T-helper 1 cell treated with Interleukin-12 subunit alpha and Interleukin-12 subunit beta and Interleukin-4 antibody, amounts not matched to agents 30 μg/mL and 1 μg/mL, for 36 hours (primary cell): ENCODE data around the gene CCDC157.

Experiments used
- H3K27ac Mint-ChIP-seq: one replicate; pipeline ENCODE4 v1.8.0; 2021; ENCODE audit warnings: mild to moderate bottlenecking, mixed read lengths
- H3K27me3 Mint-ChIP-seq: one replicate; pipeline ENCODE4 v1.8.0; 2021; ENCODE audit warnings: low read depth, mixed read lengths
- H3K36me3 Mint-ChIP-seq: one replicate; pipeline ENCODE4 v1.8.0; 2021; ENCODE audit warnings: low read depth, mixed read lengths
- H3K4me1 Mint-ChIP-seq: one replicate; pipeline ENCODE4 v1.8.0; 2021; ENCODE audit warnings: low read depth, mixed read lengths
- H3K4me3 Mint-ChIP-seq: one replicate; pipeline ENCODE4 v1.8.0; 2021; ENCODE audit warnings: mild to moderate bottlenecking, moderate library complexity, mixed read lengths
- H3K9me3 Mint-ChIP-seq: one replicate; pipeline ENCODE4 v1.8.0; 2021; ENCODE audit warnings: mixed read lengths

CCDC157 gene

DNA sequence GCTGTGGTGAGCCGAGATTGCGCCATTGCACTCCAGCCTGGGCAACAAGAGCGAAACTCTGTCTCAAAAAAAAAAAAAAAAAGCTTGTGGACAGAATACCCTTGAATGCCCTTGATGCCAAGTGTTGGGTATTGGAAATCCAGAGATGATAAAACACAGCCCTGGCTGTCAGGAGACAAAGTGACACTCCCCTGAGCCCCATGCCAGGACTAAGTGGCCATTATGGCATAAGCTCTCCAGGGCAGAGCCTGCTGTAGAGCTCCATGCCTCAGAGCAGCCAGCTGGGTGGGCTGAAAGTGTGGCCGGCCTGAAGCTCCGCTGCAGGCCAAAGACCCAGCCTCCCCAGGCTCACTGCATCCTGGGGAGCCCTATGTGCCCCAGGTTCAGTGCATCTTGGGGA is 25.5 kb downstream of the CCDC157 start:
- peaks cover 5% of the 10 kb centered on the region for H3K4me1 Mint-ChIP-seq
- no peaks in the 10 kb centered on the region for H3K9me3 Mint-ChIP-seq
- H3K27ac Mint-ChIP-seq = no peak overlapping the region
- peaks cover 3% of the 10 kb centered on the region for H3K36me3 Mint-ChIP-seq
- no peak overlapping the region for H3K4me3 Mint-ChIP-seq
- no peaks in the 10 kb centered on the region for H3K27me3 Mint-ChIP-seq

DNA sequence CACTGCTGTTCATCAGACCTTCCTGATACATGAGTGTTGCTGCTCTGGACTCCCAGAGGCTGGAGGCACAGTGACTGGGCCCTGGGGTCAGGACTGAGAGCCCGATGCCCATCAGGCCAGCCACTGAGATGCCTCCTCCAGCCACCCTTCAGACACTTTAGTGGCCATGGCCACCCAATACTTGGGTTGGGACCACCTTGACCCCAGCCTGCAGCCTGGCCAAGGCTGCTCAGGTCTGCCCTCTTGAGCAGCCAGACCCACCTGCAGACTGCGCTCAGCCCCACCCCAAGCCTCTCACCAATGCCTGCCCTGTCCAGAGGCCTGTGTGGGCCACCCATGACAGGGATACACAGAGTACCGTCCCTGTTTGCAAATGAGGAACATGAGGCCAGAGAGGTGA is 26.3 kb downstream of the CCDC157 start:
- Mint-ChIP-seq H3K4me3 (no peak overlapping the region), H3K36me3 (peaks cover under 1% of the 10 kb centered on the region), H3K27me3 (no peaks in the 10 kb centered on the region), H3K27ac (no peak overlapping the region), H3K9me3 (no peaks in the 10 kb centered on the region), H3K4me1 (peaks cover 6% of the 10 kb centered on the region)

DNA sequence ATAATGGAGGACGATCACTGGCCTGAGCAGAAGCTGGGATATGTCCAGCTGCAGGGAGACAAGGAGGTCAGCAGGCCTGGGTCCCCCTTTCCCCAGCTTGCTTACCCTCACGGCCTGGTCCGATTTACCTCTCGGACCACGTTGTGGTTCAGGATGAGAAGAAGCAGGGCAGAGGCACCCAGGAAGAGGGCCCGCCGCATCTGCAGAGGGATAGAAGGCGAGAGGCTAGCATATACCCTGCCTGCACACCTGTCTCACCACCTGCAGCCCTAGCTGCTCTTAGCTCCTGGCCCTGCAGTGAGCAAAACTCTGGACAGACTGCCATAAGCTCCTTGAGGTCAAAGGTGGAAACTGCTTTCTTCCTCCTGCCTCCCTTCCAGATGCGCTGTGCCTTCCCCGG is 29.1 kb downstream of the CCDC157 start:
- peaks cover 11% of the 10 kb centered on the region for H3K4me1 Mint-ChIP-seq
- H3K9me3 Mint-ChIP-seq = no peaks in the 10 kb centered on the region
- no peaks in the 10 kb centered on the region for H3K36me3 Mint-ChIP-seq
- H3K4me3 Mint-ChIP-seq = peak overlapping the region; percentile 83
- no peak overlapping the region for H3K27ac Mint-ChIP-seq
- no peaks in the 10 kb centered on the region for H3K27me3 Mint-ChIP-seq

DNA sequence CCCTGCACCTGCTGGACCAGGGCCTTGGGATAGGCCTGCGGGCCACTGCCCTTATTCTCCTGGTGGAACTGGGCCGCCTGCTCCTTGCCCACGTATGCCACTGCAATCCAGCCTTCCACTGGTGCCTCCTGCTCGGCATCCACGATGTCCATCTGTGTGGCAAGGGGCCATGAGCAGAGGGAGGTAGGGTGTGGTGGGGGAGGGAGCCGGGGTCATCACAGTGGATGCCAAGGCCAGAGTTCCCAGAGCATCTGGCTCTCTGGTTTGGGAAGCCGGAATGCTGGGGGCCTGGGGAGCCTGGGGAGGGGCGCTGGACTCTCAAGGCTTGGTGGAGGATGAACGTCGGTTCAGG is 29.8 kb downstream of the CCDC157 start:
- Mint-ChIP-seq H3K9me3 (no peaks in the 10 kb centered on the region), H3K27ac (peak overlapping the region; percentile 5), H3K4me1 (peaks cover 18% of the 10 kb centered on the region), H3K4me3 (peak overlapping the region; percentile 83), H3K36me3 (no peaks in the 10 kb centered on the region), H3K27me3 (no peaks in the 10 kb centered on the region)

GRCh38 chr22:30386960-30387827 is 30.4 kb downstream of the CCDC157 start, which contains the start of gene RNF215:
TSS of gene RNF215 (minus strand) at chr22:30387411. CDS start at chr22:30387313, 98 bp downstream.
- no peaks in the 10 kb centered on the region for H3K9me3 Mint-ChIP-seq
- H3K27ac Mint-ChIP-seq = peak within 1 kb of the TSS; percentile 39
- peak within 1 kb of the TSS; percentile 83 for H3K4me3 Mint-ChIP-seq
- no peaks in the 10 kb centered on the region for H3K36me3 Mint-ChIP-seq
- no peaks in the 10 kb centered on the region for H3K27me3 Mint-ChIP-seq
- H3K4me1 Mint-ChIP-seq = peaks cover 18% of the 10 kb centered on the region

DNA sequence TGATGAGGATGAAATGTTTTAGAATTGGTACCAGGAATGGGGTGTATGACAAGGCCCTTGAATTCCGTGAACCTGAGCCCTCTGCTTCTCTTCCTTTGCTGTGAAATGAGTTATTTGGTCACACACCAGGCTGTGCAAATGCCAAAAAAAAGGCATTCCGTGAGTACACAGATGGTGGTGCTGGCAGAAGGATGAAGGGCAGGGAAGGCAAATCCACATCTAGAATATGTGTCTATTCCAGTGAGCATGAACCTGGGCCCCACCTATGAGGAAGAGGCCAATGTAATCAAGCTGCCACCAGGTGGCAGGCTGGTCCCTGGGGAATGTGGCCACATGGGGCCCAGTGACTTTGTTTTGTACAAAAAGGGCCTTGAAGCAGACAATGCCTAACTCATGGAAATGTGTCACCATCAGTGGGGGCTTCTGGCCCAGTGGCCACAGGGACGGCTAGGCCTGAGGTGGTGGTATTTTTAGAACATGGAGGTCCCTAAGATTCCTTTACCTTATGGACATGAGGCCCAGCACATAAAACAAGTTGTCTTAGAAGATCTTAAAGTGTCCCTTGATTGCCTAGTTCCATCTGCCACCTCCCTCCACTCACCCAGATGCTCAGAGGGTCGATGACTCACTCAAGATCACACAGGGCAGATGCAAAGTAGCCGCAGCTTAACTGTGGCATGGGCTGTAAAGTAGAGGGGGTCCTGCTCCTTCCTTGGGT is 34.3 kb downstream of the CCDC157 start:
- peak overlapping the region; percentile 57 for H3K27ac Mint-ChIP-seq
- peaks cover 3% of the 10 kb centered on the region for H3K36me3 Mint-ChIP-seq
- H3K9me3 Mint-ChIP-seq = no peaks in the 10 kb centered on the region
- no peaks in the 10 kb centered on the region for H3K27me3 Mint-ChIP-seq
- no peak overlapping the region for H3K4me3 Mint-ChIP-seq
- peaks cover 36% of the 10 kb centered on the region for H3K4me1 Mint-ChIP-seq

GRCh38 chr22:30392661-30393321 is 36.0 kb downstream of the CCDC157 start:
- peak overlapping the region; percentile 15 for H3K27ac Mint-ChIP-seq
- H3K9me3 Mint-ChIP-seq = no peaks in the 10 kb centered on the region
- H3K4me3 Mint-ChIP-seq = no peak overlapping the region
- no peaks in the 10 kb centered on the region for H3K27me3 Mint-ChIP-seq
- H3K36me3 Mint-ChIP-seq = peaks cover 3% of the 10 kb centered on the region
- peaks cover 37% of the 10 kb centered on the region for H3K4me1 Mint-ChIP-seq

DNA sequence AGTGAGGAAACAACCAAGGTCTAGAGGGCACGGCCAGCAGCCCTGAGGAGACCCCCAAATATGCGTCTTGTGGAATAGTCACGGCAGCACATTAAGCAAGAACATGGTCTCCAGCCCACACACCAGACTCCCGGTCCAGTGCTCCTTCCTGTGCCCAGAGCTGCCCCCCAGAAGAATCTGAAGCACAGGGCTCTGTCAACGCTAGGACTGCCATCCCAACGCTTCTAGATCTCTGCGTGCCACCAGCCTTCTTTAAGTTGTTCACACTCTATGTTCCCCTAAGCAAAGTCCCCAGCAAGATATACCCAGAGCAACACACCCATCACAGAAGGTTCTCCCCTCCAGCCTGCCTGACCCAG is 36.5 kb downstream of the CCDC157 start:
- H3K9me3 Mint-ChIP-seq = no peaks in the 10 kb centered on the region
- H3K4me1 Mint-ChIP-seq = peaks cover 42% of the 10 kb centered on the region
- no peak overlapping the region for H3K27ac Mint-ChIP-seq
- peaks cover 3% of the 10 kb centered on the region for H3K36me3 Mint-ChIP-seq
- no peaks in the 10 kb centered on the region for H3K27me3 Mint-ChIP-seq
- no peak overlapping the region for H3K4me3 Mint-ChIP-seq

- H3K4me1 Mint-ChIP-seq = peaks cover 48% of the 10 kb centered on the region
- H3K27ac Mint-ChIP-seq = no peak overlapping the region
- H3K9me3 Mint-ChIP-seq = no peaks in the 10 kb centered on the region
- peaks cover 3% of the 10 kb centered on the region for H3K36me3 Mint-ChIP-seq
- peak overlapping the region; percentile 11 for H3K4me3 Mint-ChIP-seq
- H3K27me3 Mint-ChIP-seq = no peaks in the 10 kb centered on the region
Observed at GRCh38 chr22:30393885-30394284, 37.1 kb downstream of the CCDC157 start.

- peaks cover 43% of the 10 kb centered on the region for H3K4me1 Mint-ChIP-seq
- H3K27ac Mint-ChIP-seq = peak within 1 kb of the TSS; percentile 36
- H3K4me3 Mint-ChIP-seq = peak within 1 kb of the TSS; percentile 84
- H3K27me3 Mint-ChIP-seq = no peaks in the 10 kb centered on the region
- H3K36me3 Mint-ChIP-seq = peaks cover 4% of the 10 kb centered on the region
- no peaks in the 10 kb centered on the region for H3K9me3 Mint-ChIP-seq
Observed at GRCh38 chr22:30396871-30397655, 40.3 kb downstream of the CCDC157 start, which contains the start of gene SEC14L2. TSS of gene SEC14L2 (plus strand) at chr22:30397018. CDS start at chr22:30397117, 99 bp downstream.

GRCh38 chr22:30397656-30398635 is 41.1 kb downstream of the CCDC157 start:
- Mint-ChIP-seq H3K9me3 (no peaks in the 10 kb centered on the region), H3K4me3 (peak overlapping the region; percentile 84), H3K36me3 (peaks cover 4% of the 10 kb centered on the region), H3K27ac (no peak overlapping the region), H3K4me1 (peaks cover 43% of the 10 kb centered on the region), H3K27me3 (no peaks in the 10 kb centered on the region)

- H3K27ac Mint-ChIP-seq = peak overlapping the region; percentile 5
- H3K4me3 Mint-ChIP-seq = peak overlapping the region; percentile 84
- H3K4me1 Mint-ChIP-seq = peaks cover 36% of the 10 kb centered on the region
- H3K9me3 Mint-ChIP-seq = no peaks in the 10 kb centered on the region
- no peaks in the 10 kb centered on the region for H3K27me3 Mint-ChIP-seq
- peaks cover 5% of the 10 kb centered on the region for H3K36me3 Mint-ChIP-seq
Observed at GRCh38 chr22:30398685-30399680, 42.2 kb downstream of the CCDC157 start.
